ENCODE measurements around the gene COPS4. TPM values are rescaled to one million over a fixed set of nuclear protein-coding genes. Genes with fewer than 3 reads are reported as not detected.

The COPS4 gene
- total RNA-seq, 1 donor from 2014 or later = 24.3 TPM

- Histone ChIP-seq H3K4me3 (peak overlapping the region; percentile 32), H3K9me3 (no peaks in the 10 kb centered on the region), H3K27me3 (no peaks in the 10 kb centered on the region), H3K4me1 (peaks cover 8% of the 10 kb centered on the region), H3K27ac (peak overlapping the region; percentile 63), H3K36me3 (no peaks in the 10 kb centered on the region)
- ATAC-seq (peak; percentile 5), DNase-seq (no peak)
- TF ChIP-seq CTCF (IDR thresholded peaks at IDR 0.05) = no peak
- intact Hi-C loops (cut with DNase I) = no loop called here
Observed at GRCh38 chr4:83112231-83112630, 77.2 kb downstream of the COPS4 start.

DNA sequence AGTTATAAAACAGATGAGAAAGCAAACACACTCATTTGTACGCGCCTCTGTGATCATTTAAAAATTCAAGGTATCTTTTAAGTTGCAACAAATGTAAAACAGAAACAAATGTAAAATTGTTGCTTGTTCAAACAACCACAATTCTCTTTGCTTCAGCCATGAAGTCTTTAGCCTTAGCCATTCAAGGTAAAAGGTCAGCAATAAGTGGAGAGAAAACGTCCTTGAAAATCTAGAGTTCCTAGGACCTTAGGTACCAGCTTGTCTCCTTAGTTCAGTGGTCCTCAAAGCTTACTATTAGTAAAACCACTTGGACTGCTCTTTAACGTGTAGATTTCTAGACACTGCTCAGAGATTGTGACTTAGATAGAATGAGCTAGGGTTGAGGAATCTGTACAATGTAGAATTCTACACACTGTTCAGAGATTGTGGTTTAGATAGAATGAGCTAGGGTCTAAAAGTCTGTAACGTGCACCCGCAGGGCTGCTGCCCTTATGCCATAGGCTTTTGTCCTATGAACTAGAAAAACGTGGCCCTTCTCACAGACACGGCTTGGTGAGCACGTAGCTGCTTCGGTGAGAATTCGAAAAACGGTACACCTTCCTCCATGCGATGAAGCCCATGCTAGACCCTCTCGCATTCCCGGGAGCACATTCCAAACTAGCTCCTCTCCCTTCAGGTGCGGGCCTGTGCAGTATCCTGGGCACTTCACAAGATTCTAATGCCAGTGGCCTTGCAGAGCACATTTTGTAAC, 77.9 kb downstream of the COPS4 start:
- peak overlapping the region; percentile 32 for H3K4me3 ChIP-seq
- no peak for TF ChIP-seq CTCF (IDR thresholded peaks at IDR 0.05)
- no peaks in the 10 kb centered on the region for H3K36me3 ChIP-seq
- H3K4me1 ChIP-seq = peaks cover 8% of the 10 kb centered on the region
- H3K9me3 ChIP-seq = no peaks in the 10 kb centered on the region
- intact Hi-C loops (cut with DNase I) = no loop called here
- no peaks in the 10 kb centered on the region for H3K27me3 ChIP-seq
- no peak for ATAC-seq
- no peak for DNase-seq
- peak overlapping the region; percentile 63 for H3K27ac ChIP-seq

- Histone ChIP-seq H3K4me1 (peaks cover 8% of the 10 kb centered on the region), H3K4me3 (peak overlapping the region; percentile 32), H3K9me3 (no peaks in the 10 kb centered on the region), H3K36me3 (no peaks in the 10 kb centered on the region), H3K27ac (peak overlapping the region; percentile 63), H3K27me3 (no peaks in the 10 kb centered on the region)
- no peak for TF ChIP-seq CTCF (IDR thresholded peaks at IDR 0.05)
- intact Hi-C loops (cut with DNase I) = no loop called here
- ATAC-seq = no peak
- DNase-seq = no peak
Observed at GRCh38 chr4:83113429-83113786, 78.4 kb downstream of the COPS4 start.

- no peak for TF ChIP-seq CTCF (IDR thresholded peaks at IDR 0.05)
- ATAC-seq (peak; percentile 52), DNase-seq (no peak)
- Histone ChIP-seq H3K27ac (peak within 1 kb of the TSS; percentile 63), H3K9me3 (no peaks in the 10 kb centered on the region), H3K4me3 (peak within 1 kb of the TSS; percentile 32), H3K36me3 (no peaks in the 10 kb centered on the region), H3K4me1 (peaks cover 5% of the 10 kb centered on the region), H3K27me3 (no peaks in the 10 kb centered on the region)
- intact Hi-C loops (cut with DNase I) = no loop called here
Observed at GRCh38 chr4:83114576-83114975, 79.6 kb downstream of the COPS4 start, which contains the start of gene PLAC8. Gene PLAC8 (minus strand): TSS chr4:83114729. CDS start chr4:83107921, 6,808 bp downstream.

DNA sequence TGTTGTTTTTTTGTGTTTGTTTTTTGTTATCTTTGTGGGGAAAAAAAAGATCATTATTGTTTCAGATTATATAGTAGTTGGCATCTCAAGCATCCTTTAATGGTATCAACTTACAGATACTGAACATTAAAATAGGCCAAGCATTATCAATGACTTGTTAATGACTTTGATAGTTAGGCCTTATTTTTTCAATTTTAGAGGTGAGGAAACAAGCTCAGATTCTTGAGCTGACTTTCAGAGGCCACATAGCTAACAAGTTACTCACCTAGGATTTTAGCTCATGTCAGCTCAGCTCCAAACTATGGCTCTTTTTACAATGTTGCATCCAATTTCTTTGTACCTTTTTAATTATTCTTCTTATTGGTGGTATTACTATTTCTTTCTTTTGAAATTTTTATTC, 80.0 kb downstream of the COPS4 start:
- H3K4me3 ChIP-seq = no peak overlapping the region
- H3K27ac ChIP-seq = peak overlapping the region; percentile 1
- no peaks in the 10 kb centered on the region for H3K36me3 ChIP-seq
- peaks cover 5% of the 10 kb centered on the region for H3K4me1 ChIP-seq
- no peaks in the 10 kb centered on the region for H3K27me3 ChIP-seq
- no peaks in the 10 kb centered on the region for H3K9me3 ChIP-seq
- DNase-seq = no peak
- no peak for TF ChIP-seq CTCF (IDR thresholded peaks at IDR 0.05)
- intact Hi-C loops (cut with DNase I) = no loop called here
- ATAC-seq = no peak
